ENCODE measurements around the gene BMP3. TPM values are rescaled to one million over a fixed set of nuclear protein-coding genes. Genes with fewer than 3 reads are reported as not detected.
"Not testable (repeated sequence)": the region's sequence is repeated elsewhere in the genome, so short reads cannot be mapped to it uniquely, and the experiment has no call there.

BMP3 gene, protein sequence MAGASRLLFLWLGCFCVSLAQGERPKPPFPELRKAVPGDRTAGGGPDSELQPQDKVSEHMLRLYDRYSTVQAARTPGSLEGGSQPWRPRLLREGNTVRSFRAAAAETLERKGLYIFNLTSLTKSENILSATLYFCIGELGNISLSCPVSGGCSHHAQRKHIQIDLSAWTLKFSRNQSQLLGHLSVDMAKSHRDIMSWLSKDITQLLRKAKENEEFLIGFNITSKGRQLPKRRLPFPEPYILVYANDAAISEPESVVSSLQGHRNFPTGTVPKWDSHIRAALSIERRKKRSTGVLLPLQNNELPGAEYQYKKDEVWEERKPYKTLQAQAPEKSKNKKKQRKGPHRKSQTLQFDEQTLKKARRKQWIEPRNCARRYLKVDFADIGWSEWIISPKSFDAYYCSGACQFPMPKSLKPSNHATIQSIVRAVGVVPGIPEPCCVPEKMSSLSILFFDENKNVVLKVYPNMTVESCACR
- total RNA-seq = not detected in 2 replicates

DNA sequence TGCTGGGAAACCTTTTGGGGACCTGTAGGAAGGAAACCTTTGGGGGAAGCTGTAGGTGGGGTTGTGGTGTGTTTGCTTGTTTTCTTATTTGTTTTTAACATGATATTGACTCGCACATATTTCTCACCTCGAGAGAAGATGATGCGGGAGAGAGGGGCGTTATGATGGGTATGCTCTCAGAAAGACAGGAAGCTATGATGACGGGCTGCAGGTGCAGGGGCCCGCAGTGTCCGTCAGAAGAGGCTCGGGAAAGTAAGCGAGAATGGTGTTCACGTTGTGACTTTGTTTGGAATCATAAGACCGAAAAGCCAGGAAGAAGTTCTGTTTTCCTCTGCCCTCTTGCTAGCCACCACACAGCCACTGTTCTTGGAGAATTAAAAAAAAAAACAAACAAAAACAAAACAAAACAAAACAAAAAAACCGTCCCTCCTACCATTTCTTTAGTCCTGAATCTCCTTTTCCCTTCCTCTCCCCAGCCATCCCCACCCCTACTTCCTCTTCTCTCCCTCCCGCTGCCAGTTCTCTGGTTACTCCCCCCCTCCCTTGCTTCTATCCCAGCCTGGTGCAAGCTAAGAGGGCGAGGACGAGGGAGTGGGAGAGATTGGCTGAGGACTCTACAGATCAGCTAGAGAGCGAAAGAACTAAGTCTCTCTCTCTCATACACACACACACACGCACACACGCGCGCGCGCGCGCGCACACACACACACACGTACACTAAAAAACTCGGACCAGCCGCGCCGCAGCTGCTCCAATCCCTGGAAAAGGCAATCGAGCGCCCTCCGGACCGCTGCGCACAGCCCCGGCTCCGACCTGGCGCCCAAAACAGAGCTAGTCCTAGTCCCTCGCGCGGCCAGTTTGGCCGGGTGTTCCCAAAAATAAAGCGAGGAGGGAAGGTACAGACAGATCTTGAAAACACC lies at the start of gene BMP3:
Gene BMP3, plus strand, starts transcription at position 648 of the 920 bp plus-strand sequence. CDS start 577 bp downstream, outside the sequence.
- DNase-seq (ENCODE audit: low read depth, low spot score) = no peak

DNA sequence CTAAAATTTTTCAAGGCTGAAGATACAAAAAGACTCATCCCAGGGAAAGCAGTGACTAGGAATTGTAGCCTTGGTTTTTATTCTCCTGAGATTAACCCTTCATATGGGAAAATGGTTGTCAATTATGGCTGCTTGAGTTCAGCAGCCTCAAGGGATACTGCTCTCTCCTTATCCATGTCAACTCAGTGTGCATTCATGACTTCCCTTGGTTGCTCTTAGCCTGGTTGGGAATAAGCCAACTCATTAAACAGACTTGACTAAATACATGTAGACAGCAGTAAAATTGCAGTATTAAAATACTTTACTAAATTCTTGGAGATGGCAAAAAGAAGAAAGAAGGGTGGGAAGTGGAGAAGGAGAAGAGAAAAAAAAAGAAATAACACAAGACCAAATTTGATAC lies 44.5 kb upstream of the BMP3 start:
- DNase-seq (ENCODE audit: low read depth, low spot score) = no peak

DNA sequence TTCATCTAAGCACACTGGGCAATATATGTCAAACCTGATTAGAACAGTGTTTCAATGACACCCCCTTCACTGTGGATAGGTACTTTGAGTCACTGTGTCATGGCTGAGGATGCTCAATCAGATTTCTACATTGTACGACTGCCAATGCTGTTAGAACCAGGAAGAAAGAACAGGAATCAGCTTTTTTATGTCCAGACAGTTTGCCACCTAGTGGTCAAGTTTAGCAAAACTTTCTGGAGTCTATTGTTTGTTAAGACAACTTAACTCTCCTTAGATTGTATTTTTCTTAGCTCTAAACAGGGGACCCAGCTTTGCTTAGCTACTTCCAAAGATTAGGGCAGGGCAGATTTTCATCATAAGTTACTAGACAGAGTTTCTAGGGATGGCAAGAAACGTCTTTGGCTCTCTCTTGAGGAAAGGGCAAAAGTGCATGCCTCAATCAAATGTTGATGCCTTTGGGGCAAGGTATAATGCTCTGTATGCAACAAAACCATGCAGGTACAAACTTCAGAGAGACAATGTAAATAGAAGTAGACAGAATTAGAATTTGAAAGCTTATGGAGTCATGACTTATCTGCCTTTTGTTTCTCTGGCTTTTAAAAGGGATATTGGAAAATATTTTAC lies 40.5 kb upstream of the BMP3 start:
- DNase-seq (ENCODE audit: low read depth, low spot score) = peak; percentile 17

DNA sequence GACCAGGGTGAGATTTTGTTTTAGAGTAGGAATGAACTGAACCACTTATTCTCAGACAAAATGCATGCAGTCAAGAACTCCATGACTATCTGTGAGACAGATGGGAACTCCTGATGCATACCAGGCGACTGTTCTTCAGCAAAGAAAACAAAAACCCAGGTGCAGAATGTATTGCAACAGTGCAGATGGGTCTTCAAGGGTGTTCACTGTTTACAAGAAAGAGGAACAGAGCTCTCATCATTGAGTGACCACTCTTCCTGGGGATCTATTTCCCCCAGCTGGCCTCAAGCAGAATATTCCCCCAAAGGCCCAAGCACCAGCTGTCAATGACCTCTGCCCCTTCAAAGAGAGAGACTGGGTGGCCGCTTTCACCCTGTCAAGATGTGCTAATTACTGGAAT lies 39.7 kb upstream of the BMP3 start:
- DNase-seq (ENCODE audit: low read depth, low spot score) = no peak

DNA sequence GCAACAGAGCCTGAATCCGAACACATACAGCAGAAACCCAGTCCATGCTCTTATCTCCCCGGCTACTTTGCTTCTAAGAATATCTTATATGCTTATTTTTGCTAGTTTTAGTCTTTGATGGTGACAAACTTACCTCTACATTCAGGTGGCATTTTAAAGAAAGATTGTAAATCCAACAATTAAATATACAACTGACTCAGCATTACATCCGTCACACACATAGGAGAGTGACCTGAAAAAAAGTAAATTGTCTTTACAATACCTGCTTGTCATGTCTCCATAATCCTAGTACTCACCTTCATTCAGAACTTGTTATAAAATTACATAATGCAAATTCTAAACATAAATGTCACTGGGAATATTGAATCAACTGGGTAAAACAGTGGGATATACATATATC lies 30.6 kb upstream of the BMP3 start:
- no peak for DNase-seq (ENCODE audit: low read depth, low spot score)

DNA sequence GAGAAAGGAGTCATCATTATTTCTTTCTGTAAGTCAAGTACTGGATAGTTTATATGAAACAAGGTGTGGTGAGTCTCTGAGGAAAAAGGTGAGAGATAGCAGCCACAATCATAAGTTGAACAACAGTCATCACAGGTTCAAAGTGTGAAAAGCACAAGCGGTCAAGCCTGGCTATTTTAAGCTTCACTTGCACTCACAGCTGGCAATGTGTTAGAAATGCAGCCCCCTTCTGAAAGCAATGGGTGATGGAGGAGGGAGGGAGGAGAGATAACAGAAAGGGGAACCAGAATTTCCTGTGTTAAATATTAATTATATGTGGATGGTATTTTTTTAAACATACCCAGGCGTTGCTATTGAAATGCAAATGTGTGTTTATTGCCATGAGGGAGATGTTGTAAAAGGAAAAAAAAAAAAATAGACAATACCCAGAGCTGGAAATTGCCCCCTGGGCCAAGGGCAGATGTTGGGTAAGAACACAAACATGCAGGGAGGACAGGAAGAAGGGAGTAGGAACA lies 26.9 kb upstream of the BMP3 start:
- no peak for DNase-seq (ENCODE audit: low read depth, low spot score)

DNA sequence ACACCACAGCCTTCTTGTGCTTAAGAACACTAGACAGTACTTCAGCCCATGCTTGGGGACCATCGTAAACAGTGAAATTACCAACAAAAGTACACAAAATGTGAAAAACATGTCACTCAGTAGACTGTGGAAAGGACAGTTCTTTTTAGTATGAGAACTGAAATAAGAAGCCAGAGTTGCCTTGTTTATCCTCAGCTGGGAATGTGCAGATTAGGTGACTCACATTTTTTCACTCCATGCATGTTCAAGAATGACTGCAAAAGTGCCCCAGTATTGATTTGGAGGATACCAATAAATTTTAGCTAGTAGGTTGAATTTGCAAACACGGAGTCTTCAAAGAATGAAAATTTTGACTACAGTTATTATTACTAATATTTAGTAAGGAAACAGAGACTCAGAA lies 23.1 kb upstream of the BMP3 start:
- no peak for DNase-seq (ENCODE audit: low read depth, low spot score)

DNA sequence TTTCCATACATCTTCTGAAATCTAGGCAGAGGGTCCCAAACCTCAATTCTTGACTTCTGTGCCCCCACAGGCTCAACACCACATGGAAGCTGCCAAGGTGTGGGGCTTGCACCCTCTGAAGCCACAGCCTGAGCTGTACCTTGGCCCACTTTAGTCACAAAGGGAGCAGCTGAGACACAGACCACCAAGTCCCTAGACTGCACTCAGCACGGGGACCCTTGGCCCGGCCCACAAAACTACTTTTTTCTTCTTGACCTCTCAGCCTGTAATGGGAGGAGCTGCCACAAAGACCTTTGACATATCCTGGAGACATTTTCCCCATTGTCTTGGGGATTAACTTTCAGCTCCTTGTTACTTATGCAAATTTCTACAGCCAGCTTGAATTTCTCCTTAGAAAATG lies 13.9 kb upstream of the BMP3 start:
- DNase-seq (ENCODE audit: low read depth, low spot score) = not testable (repeated sequence)

DNA sequence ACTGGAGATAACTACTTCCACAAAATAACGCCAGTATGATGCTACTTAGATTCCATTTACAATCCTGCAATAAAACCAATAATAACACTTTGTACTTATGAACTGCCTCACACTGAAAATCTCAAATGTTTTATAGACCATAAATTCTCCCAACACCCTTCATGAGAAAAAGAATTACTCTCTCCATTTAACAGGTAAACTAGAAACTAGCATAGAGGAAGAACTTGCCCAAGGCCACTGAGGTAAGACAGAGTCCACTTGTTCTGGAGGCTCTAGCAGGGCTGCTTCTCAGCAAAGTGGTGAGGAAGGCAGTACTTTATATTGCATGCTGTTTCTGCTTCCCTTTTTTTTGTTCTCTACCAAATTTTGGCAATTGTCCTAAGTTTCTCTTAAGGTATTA lies 11.5 kb upstream of the BMP3 start:
- DNase-seq (ENCODE audit: low read depth, low spot score) = no peak

DNA sequence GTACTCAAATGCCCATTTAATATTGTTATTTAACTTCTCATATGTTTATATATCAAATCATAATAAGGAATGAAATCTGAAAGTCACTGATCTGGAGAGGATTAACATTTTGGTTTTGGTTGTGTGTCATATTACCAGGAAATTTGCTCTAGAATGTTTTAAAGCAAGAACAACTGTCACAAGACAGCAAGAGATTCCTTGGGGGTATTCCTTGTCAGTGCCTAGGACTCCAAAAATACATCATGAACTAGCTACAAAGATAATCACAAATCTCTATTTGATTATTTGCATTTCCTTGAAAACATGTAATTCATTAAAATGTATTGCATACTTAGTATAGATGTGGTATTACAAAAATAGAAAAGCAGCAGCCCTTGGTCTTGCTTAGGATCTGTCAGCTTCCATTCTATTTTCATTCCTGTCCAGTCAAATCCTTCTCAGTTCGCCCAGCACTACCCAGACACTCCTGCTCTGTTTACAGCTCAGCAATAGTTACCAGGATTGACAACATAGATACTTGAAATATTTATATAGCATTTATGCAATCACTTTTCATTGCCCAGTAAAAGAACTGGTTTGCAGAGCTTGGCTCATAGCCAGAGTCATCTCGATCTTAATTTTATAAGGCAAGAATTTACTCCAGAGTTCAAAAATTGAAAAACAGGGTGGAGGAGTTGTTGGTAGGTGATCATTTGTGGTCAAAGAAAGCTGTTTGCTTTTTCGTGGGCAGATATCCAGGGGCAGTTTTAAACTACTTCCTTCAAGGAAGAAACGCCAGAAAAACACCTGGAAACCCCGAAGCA lies 9.2 kb upstream of the BMP3 start:
- no peak for DNase-seq (ENCODE audit: low read depth, low spot score)

DNA sequence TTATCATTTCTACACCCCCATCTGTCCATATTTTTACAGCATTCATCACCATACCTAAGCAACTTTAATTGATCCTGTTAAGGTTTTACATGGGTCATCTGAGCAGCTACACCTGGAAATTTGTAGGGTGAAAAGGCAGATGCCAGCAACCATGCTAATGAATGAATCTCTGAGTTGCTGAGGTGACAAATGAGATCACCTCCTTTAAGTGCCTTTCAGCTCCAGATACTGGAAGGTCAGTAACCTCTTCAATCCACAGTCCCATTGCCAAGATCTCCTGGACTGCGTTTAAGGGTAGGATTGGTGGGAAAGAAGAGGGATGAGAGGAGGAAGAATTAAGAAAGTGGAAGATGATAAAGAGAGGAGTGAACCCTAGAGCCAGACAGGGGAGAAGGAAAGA lies 8.5 kb upstream of the BMP3 start:
- no peak for DNase-seq (ENCODE audit: low read depth, low spot score)

DNA sequence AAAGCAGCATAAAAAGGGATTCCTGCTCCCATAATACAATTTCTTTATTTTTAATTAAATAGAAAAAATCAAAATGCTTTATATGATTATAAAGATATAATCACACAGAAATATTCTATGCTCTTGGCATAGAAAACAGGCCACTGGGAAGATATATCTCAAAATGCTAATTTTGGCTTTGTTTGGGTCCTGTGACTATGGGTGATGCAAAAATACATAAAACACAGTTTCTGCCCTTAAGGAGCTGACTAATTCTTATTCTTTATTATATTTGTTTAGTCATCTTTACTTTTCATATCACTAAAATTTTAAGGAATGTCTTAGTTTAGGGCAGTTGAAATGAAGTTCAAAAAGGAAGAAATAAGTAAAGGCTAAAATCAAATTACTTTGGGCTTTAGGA lies 7.0 kb upstream of the BMP3 start:
- no peak for DNase-seq (ENCODE audit: low read depth, low spot score)

DNA sequence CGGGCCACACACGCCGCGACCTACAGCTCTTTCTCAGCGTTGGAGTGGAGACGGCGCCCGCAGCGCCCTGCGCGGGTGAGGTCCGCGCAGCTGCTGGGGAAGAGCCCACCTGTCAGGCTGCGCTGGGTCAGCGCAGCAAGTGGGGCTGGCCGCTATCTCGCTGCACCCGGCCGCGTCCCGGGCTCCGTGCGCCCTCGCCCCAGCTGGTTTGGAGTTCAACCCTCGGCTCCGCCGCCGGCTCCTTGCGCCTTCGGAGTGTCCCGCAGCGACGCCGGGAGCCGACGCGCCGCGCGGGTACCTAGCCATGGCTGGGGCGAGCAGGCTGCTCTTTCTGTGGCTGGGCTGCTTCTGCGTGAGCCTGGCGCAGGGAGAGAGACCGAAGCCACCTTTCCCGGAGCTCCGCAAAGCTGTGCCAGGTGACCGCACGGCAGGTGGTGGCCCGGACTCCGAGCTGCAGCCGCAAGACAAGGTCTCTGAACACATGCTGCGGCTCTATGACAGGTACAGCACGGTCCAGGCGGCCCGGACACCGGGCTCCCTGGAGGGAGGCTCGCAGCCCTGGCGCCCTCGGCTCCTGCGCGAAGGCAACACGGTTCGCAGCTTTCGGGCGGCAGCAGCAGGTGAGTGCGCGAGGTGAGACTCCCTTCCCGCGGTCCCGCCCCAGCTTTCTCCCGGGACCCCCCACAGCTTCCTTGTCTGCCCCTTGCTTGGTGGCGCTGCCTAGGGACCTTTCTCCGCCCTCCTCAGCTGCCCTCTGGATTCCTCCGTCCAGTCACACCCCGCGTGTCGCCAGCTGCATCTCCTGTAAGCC lies 678 bp downstream of the BMP3 start:
- DNase-seq (ENCODE audit: low read depth, low spot score) = no peak

DNA sequence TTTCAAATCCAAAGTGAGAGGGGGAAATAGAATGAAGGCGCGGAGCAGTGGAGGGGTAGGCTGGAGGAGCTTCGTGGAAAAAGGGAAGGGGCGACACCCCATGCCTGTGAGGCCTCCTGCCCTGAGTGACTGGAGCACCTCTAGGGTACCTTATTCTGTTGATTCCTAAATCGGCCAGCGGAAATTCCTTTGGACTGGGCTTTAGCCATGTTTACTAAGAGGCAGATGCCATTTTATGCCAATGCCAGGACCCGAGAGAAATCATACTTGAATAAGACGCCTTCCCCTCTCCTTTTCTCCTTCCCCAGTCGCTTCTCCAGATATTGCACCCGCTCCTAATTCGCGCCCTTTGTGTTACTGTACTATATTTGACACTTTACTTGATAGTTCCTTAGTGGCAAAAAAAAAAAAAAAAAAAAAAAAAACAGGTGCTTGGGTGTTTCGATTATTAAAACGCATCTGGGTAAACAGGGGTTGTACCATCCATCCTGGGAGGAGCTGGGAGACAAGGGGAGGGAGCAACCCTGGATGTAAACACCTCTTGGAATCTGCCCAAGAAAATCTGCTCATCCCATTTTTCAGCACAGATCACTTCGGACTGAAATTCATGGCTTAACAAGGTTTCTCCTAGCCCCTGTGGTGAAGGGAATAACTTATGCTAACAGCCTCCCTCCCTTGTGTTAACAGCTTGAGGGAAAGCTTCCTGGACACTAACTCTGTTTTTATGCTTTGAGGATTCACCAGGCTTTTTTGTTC lies 1.5 kb downstream of the BMP3 start:
- no peak for DNase-seq (ENCODE audit: low read depth, low spot score)

DNA sequence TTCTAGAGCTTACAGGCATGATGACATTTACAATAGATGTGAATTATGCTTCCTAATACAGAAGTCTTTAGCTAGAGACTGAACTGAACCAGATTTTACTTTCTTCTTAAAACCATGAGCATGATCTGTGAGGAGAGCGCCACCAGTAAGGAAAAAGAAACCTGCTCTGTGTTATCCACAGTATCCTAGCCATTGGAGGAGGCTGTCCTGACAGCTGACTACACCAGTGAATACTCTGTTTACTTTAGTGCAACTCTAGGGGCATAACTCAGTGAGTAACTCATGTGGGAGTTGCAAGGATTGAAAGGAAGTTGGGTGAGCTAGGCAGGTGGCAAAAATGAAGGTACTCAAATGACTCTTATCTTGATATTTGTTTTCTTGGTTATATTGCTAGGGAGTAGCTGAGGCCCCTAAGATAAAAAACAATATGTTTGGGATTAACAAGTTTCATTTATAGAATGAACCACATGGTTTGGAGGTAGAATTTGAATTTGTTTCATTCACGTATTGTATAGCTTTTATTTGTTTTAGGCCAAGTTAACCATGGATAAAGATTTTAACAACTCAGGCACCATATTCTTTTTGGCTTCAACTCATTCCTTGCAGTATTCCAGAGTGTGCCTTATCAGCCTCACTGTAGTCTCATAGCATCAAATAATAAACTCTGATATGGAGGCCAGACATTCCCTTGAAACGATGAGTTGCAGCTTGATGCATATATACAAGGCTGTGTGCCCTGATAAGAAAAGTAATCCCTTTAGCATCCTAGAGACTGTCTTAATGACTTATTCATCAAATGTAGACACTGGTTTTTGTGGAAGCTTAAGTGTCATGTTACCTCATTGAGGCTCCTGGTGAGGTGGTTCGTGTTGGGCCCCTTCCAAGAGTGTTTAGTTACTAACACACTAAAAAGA lies 2.5 kb downstream of the BMP3 start:
- no peak for DNase-seq (ENCODE audit: low read depth, low spot score)

DNA sequence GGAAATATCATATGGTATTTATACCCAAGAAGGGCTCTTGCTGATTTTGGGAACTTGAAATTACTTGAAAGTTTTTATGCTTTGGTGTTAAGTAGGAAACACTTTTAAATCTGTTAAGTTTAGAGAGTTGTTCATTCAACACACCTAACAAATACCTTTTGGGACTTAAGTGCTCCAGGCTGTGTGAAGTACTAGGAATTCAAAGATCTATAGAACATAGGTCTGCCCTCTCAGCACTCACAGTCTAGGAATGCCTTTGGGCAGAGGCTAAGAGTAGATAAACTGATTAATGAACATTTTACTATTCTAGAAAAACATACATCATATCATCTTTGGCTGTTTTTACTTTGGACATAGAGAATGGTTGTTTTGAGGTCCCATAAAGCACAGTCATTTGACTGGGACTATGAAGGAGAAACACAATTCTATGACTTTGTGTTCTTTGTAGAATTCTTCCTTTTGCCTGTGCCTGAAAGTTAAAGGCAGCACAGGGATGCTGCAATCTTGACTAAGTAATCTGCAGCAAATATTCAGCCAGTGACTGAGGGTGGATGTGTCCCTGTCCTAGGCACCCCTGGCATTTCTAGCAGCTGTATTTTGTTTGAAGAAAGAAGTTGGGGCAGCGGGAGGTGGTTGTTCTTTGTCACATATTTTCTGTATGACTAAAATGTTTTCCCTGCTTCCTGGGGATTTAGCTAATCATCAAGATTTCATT lies 8.3 kb downstream of the BMP3 start:
- DNase-seq (ENCODE audit: low read depth, low spot score) = no peak

DNA sequence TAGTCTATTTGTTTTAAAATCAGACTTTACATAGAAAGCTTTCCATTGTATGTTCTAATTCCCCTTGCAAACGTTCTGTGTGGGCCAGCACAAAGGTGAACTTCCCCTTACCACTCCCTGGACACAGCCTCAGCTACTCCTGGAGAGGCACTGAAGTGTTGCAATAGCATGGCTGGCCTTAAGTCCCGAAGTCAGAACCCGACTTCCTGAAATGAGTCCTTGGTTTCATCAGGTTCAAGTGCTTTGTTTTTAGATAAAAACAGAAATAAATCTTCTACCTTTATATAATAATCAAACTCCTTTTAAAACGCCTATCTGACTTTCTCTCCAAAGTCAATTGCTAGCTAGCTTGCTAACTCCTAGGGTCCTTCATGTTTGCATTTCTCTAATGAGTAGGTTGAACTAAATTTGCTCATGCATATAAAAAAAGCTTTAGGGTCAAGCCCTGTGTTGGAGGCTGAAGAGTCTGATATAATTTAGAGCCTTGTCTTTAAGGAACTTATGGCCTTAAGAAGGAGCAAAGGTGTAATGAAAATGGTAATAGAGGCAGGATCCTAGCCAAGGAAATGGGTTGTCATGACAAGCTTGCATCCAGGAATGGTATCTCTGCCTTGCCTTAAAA lies 9.0 kb downstream of the BMP3 start:
- no peak for DNase-seq (ENCODE audit: low read depth, low spot score)

Measured in pulmonary artery endothelial cell (primary cell).